B cell (primary cell): Measurements from ENCODE around the gene EP400. TPM values are rescaled to one million over a fixed set of nuclear protein-coding genes. Genes with fewer than 3 reads are reported as not detected.

Source experiments
- ATAC-seq: fragments of 200-7000 bp; cut with Tn5 transposase; one replicate; pipeline ENCODE4 v1.10.0; 2021; ENCODE audit warnings: low read depth, mild to moderate bottlenecking, moderate number of reproducible peaks, moderate library complexity
- CTCF ChIA-PET: fragments of 350-600 bp; sonication (Branson Sonifier 250); formaldehyde crosslinking; loops from one replicate; lab custom pipeline; 2021; ENCODE audit warnings: antibody characterized with exemption, inconsistent platforms; lab: Charles Lee
- POLR2A ChIA-PET: fragments of 350-600 bp; sonication (Branson Sonifier 250); formaldehyde crosslinking; loops from one replicate; lab custom pipeline; 2021; ENCODE audit warnings: antibody characterized with exemption; lab: Charles Lee
- DNase-seq: peaks from one replicate; pipeline ENCODE4 v3.0.0; 2013
- H2AFZ ChIP-seq: 2 replicates; pipeline ENCODE4 v1.6.1; 2012; ENCODE audit warnings: mild to moderate bottlenecking, low read depth, low read length; ENCODE audit not compliant: insufficient read depth, poor library complexity, severe bottlenecking
- H3K27ac ChIP-seq, 2 donors: 1 replicate in 1 of 2; 2 replicates in 1 of 2; pipeline ENCODE4 v1.5.1; 2012 to 2013; ENCODE audit warnings: low read length in 2 of 2, mild to moderate bottlenecking in 2 of 2, moderate library complexity in 1 of 2
- H3K27me3 ChIP-seq, 4 experiments: fragments of 200-600 bp in 1 of 4; sonication (generic) in 1 of 4; replicated peaks in 1 of 4; 1 replicate in 2 of 4; 2 replicates in 2 of 4; pipeline versions ENCODE4 v1.6.1 to v1.7.0; 2013 to 2016; ENCODE audit warnings: low read length in 3 of 4, mild to moderate bottlenecking in 2 of 4, mixed read lengths in 1 of 4, moderate library complexity in 1 of 4; ENCODE audit not compliant: insufficient read depth in 4 of 4, control insufficient read depth in 3 of 4; ENCODE audit errors: control extremely low read depth in 1 of 4
- H3K36me3 ChIP-seq, 2 experiments: replicated peaks in 1 of 2; 1 replicate in 1 of 2; 2 replicates in 1 of 2; pipeline versions ENCODE4 v1.6.1 to v1.7.1; 2013; ENCODE audit warnings: low read length in 1 of 2; ENCODE audit not compliant: insufficient read depth in 2 of 2, control insufficient read depth in 1 of 2; ENCODE audit errors: control extremely low read depth in 1 of 2, extremely low read depth in 1 of 2
- H3K4me1 ChIP-seq, 2 donors: fragments of 200-600 bp in 1 of 2; sonication (generic) in 1 of 2; 1 replicate in 1 of 2; 2 replicates in 1 of 2; pipeline versions ENCODE4 v1.5.1 to v1.6.1; 2013 to 2017; ENCODE audit warnings: low read length in 2 of 2; ENCODE audit not compliant: control insufficient read depth in 2 of 2, insufficient read depth in 2 of 2
- H3K4me2 ChIP-seq: replicated peaks from 2 replicates; pipeline ENCODE3; 2012; ENCODE audit warnings: mild to moderate bottlenecking, low read depth, low read length; ENCODE audit not compliant: poor library complexity, severe bottlenecking
- H3K4me3 ChIP-seq, 5 experiments: fragments of 200-600 bp in 1 of 5; sonication (generic) in 1 of 5; 1 replicate in 3 of 5; 2 replicates in 2 of 5; pipeline versions ENCODE4 v1.5.1 to v1.7.0; 2011 to 2016; ENCODE audit warnings: low read length in 4 of 5, mild to moderate bottlenecking in 4 of 5, low read depth in 2 of 5, control low read depth in 1 of 5, moderate library complexity in 1 of 5; ENCODE audit not compliant: insufficient read depth in 1 of 5; ENCODE audit errors: control extremely low read depth in 1 of 5, extremely low read depth in 1 of 5
- H3K79me2 ChIP-seq: fragments of 200-600 bp; sonication (generic); one replicate; pipeline ENCODE4 v1.6.0; 2016; ENCODE audit warnings: low read length; ENCODE audit not compliant: control insufficient read depth, insufficient read depth
- H3K9ac ChIP-seq: fragments of 200-600 bp; sonication (generic); 2 replicates; pipeline ENCODE4 v1.6.1; 2017; ENCODE audit warnings: mild to moderate bottlenecking, low read length, moderate library complexity
- H3K9me3 ChIP-seq, 3 donors: one replicate each; pipeline versions ENCODE4 v1.6.1 to v1.7.1; 2013; ENCODE audit warnings: low read length in 2 of 3; ENCODE audit not compliant: control insufficient read depth in 2 of 3, insufficient read depth in 1 of 3; ENCODE audit errors: control extremely low read depth in 1 of 3
- H4K20me1 ChIP-seq: 2 replicates; pipeline ENCODE4 v1.6.0; 2012; ENCODE audit warnings: mild to moderate bottlenecking, low read length; ENCODE audit not compliant: insufficient read depth, control insufficient read depth, poor library complexity, severe bottlenecking
- H3K27ac Mint-ChIP-seq: one replicate; pipeline ENCODE4 v1.8.0; 2021; ENCODE audit warnings: mixed read lengths
- H3K27me3 Mint-ChIP-seq: one replicate; pipeline ENCODE4 v1.8.0; 2021; ENCODE audit warnings: mixed read lengths
- H3K4me1 Mint-ChIP-seq: one replicate; pipeline ENCODE4 v1.8.0; 2021; ENCODE audit warnings: mixed read lengths
- H3K4me3 Mint-ChIP-seq: one replicate; pipeline ENCODE4 v1.8.0; 2021; ENCODE audit warnings: mixed read lengths
- H3K9me3 Mint-ChIP-seq: one replicate; pipeline ENCODE4 v1.8.0; 2022; ENCODE audit warnings: mixed read lengths; ENCODE audit not compliant: insufficient read depth
- EZH2 ChIP-seq: IDR thresholded peaks from 2 replicates; pipeline ENCODE4 v1.6.1; 2012; ENCODE audit warnings: borderline replicate concordance, low read depth, mild to moderate bottlenecking, moderate library complexity, low read length; ENCODE audit not compliant: insufficient read depth, poor library complexity, severe bottlenecking
- WGBS: methylation state at CpG from one replicate; pipeline ENCODE4 v1.1.5; 2013; ENCODE audit warnings: missing lambda C conversion rate; ENCODE audit not compliant: insufficient coverage; 5-methylcytosine and 5-hydroxymethylcytosine counted together
- intact Hi-C: fragments of 100-400 bp; cut with micrococcal nuclease; formaldehyde crosslinking; loops from one replicate; pipeline ENCODE4 v1.10.0; 2022
- polyA plus RNA-seq: library from polyadenylated mRNA; depleted of rRNA; stranded (reverse); fragments of >200 nt; gene quantifications from 2 replicates; pipeline ENCODE4 v1.2.3, GENCODE V29; 2012
- total RNA-seq, 2 donors: library from RNA; stranded (reverse); fragments of 120-200 nt in 1 of 2; gene quantifications; 1 replicate in 1 of 2; 2 replicates in 1 of 2; pipeline versions ENCODE4 v1.2.3 to v1.2.4, GENCODE V29; 2013 to 2022
- TF ChIP-seq, protein P1 (sequence below): fragments of 200-600 bp; IDR thresholded peaks from one replicate; pipeline ENCODE4 v1.8.0; 2022; ENCODE audit warnings: antibody characterized with exemption, mild to moderate bottlenecking

Gene EP400
- total and polyA plus RNA-seq, 2 donors (not counting 1 experiment from before 2014, with no cell fraction given): 17.3 to 82.2 TPM

DNA sequence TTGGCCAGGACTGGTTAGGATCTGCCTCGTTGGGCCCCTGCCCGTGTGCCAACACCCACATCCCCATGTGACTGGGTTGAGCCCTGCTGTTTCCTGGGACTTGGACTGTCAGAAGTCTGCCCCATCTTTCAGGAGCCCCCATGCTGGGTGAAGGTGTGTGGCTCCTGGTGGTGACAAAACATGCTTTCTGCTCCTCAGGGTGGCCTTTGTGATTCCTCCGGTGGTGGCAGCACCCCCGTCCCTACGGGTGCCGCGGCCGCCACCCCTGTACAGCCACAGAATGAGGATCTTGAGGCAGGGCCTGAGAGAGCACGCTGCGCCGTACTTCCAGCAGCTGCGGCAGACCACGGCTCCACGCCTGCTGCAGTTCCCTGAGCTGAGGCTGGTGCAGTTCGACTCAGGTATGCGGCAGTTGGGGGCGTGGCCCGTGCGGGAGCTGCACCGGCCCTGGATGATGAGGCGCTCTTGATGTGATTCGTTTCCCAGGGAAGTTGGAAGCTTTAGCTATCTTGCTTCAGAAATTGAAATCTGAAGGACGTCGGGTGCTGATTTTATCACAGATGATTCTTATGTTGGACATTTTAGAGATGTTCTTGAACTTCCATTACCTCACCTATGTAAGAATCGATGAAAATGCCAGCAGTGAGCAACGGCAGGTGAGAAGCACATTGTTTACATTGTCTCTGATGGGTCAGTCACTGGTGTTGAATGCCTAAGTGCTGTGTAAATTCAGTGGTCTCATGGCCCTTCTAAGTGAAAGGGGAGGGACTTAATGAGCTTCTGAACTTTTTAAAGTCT is 80.0 kb downstream of the EP400 start:
- H3K27me3 ChIP-seq: no peaks in the 10 kb centered on the region
- H3K4me1 Mint-ChIP-seq: no peaks in the 10 kb centered on the region
- no peak overlapping the region for H3K9ac ChIP-seq
- no peak overlapping the region for H3K27ac Mint-ChIP-seq
- DNase-seq (no peak), ATAC-seq (no peak)
- CTCF ChIA-PET: no interaction called here
- H3K27ac ChIP-seq: no peak overlapping the region
- no peaks in the 10 kb centered on the region for H3K9me3 Mint-ChIP-seq
- H3K4me3 Mint-ChIP-seq: no peak overlapping the region
- H3K4me2 ChIP-seq: no peak overlapping the region
- 98% methylated on average over 21 of the region's 26 CpGs for WGBS
- peaks cover 6% of the 10 kb centered on the region for H3K79me2 ChIP-seq
- no peaks in the 10 kb centered on the region for H3K4me1 ChIP-seq
- POLR2A ChIA-PET: no interaction called here
- no peaks in the 10 kb centered on the region for H3K9me3 ChIP-seq
- no peak for TF ChIP-seq EZH2
- TF ChIP-seq, protein P1, sequence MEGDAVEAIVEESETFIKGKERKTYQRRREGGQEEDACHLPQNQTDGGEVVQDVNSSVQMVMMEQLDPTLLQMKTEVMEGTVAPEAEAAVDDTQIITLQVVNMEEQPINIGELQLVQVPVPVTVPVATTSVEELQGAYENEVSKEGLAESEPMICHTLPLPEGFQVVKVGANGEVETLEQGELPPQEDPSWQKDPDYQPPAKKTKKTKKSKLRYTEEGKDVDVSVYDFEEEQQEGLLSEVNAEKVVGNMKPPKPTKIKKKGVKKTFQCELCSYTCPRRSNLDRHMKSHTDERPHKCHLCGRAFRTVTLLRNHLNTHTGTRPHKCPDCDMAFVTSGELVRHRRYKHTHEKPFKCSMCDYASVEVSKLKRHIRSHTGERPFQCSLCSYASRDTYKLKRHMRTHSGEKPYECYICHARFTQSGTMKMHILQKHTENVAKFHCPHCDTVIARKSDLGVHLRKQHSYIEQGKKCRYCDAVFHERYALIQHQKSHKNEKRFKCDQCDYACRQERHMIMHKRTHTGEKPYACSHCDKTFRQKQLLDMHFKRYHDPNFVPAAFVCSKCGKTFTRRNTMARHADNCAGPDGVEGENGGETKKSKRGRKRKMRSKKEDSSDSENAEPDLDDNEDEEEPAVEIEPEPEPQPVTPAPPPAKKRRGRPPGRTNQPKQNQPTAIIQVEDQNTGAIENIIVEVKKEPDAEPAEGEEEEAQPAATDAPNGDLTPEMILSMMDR: no peak
- no peaks in the 10 kb centered on the region for H3K27me3 Mint-ChIP-seq
- no peak overlapping the region for H2AFZ ChIP-seq
- no peaks in the 10 kb centered on the region for H4K20me1 ChIP-seq
- H3K36me3 ChIP-seq: peaks cover 10 to 92% of the 10 kb centered on the region in 2 experiments
- intact Hi-C loops: no loop called here
- no peak overlapping the region for H3K4me3 ChIP-seq

DNA sequence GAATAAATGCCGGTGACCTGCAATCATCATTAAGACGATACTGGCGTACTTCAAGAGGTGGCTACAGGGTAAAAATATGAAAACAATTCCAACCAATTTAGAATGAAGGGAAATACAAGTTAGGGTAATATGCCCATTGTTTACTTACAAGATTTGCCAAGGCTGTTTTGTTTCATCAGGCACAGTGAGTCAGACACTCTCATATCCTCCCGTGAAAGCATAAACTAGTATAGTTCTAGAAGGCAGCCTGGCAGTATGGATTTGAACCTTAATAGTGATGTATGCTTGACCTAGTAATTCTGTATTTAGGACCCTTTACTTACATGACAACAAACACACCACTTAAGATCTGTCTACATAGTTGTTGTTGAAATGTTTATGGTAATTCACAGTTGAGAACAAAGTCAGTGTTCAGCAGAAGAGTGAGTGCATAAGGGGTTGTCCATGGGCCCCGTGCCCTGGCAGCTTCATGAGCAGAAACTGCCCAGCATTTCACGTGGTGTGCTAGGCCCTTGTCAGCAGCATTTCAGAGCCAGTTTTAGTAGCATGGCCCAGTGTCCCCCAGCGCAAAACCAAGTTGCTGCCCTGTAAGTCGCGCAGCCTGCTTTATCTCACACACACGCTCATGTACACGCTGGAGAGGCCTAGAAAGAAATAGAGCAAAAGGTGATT is 80.8 kb downstream of the EP400 start:
- no peak overlapping the region for H3K27ac ChIP-seq
- no peaks in the 10 kb centered on the region for H3K9me3 ChIP-seq
- H2AFZ ChIP-seq: no peak overlapping the region
- ATAC-seq (no peak), DNase-seq (no peak)
- WGBS: 95% methylated on average over 7 of the region's 11 CpGs
- no peaks in the 10 kb centered on the region for H3K4me1 ChIP-seq
- Mint-ChIP-seq H3K27ac (no peak overlapping the region), H3K4me3 (no peak overlapping the region), H3K27me3 (no peaks in the 10 kb centered on the region), H3K9me3 (no peaks in the 10 kb centered on the region), H3K4me1 (no peaks in the 10 kb centered on the region)
- no peak overlapping the region for H3K4me3 ChIP-seq
- no peak overlapping the region for H3K4me2 ChIP-seq
- ChIA-PET CTCF (no interaction called here), POLR2A (no interaction called here)
- TF ChIP-seq EZH2: no peak
- TF ChIP-seq, protein P1: no peak
- intact Hi-C loops: no loop called here
- no peak overlapping the region for H3K9ac ChIP-seq
- no peaks in the 10 kb centered on the region for H3K27me3 ChIP-seq
- H3K36me3 ChIP-seq: peaks cover 18 to 92% of the 10 kb centered on the region in 2 experiments
- no peaks in the 10 kb centered on the region for H4K20me1 ChIP-seq
- peaks cover 6% of the 10 kb centered on the region for H3K79me2 ChIP-seq
